Measurements from ENCODE around the gene COX4I2.
"Not testable (repeated sequence)": the region's sequence is repeated elsewhere in the genome, so short reads cannot be mapped to it uniquely, and the experiment has no call there.

Gene COX4I2

DNA sequence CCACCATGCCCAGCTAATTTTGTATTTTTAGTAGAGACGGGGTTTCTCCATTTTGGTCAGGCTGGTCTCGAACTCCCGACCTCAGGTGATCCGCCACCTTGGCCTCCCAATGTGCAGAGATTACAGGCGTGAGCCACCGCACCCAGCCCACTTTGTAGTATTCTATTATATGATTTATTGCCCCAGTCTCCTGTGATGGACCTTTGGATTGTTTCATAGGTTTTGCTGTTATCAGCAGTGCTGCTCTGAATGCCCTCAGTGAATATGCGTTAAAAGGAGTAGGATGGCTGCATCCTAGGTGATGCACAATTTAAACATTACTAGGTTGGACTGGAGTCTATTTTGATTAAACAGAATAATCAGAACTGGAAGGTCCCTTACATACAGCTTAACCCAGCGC, 22.3 kb upstream of the COX4I2 start:
- TF ChIP-seq ZFX (IDR thresholded peaks at IDR 0.05; ENCODE audit: borderline replicate concordance), result no peak
- no peak overlapping the region for H3K27ac ChIP-seq

DNA sequence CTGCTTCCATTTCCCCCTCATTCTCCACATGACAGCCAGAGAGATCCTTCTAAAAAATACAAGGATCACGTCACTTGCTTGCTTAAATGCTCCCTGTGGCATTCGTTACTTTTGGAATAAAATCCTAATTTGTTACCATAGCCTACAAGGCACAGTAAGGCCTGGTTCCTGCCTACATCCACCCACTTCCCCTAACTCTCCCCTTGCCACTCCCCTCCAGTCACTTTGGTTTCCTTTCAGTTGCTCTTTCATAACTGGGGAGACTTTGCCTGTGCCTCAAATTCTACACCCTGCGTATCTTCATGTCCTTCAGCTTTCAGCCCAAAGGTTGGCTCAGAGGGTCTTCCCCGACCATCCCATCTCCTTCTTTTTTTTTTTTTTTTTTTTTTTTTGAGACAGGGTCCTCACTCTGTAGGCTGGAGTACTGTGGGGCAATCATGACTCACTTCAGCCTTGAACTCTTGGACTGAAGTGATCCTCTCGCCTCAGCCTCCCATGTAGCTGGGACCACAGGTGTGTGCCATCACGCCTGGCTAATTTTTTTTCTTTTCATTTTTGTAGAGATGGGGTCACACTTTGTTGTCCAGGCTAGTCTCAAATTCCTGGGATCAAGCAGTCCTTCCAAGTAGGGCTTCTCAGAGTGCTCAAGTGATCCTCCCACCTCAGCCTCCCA, 20.1 kb upstream of the COX4I2 start:
- H3K27ac ChIP-seq, result no peak overlapping the region
- no peak for TF ChIP-seq ZFX (IDR thresholded peaks at IDR 0.05; ENCODE audit: borderline replicate concordance)
- TF ChIP-seq, protein P1, sequence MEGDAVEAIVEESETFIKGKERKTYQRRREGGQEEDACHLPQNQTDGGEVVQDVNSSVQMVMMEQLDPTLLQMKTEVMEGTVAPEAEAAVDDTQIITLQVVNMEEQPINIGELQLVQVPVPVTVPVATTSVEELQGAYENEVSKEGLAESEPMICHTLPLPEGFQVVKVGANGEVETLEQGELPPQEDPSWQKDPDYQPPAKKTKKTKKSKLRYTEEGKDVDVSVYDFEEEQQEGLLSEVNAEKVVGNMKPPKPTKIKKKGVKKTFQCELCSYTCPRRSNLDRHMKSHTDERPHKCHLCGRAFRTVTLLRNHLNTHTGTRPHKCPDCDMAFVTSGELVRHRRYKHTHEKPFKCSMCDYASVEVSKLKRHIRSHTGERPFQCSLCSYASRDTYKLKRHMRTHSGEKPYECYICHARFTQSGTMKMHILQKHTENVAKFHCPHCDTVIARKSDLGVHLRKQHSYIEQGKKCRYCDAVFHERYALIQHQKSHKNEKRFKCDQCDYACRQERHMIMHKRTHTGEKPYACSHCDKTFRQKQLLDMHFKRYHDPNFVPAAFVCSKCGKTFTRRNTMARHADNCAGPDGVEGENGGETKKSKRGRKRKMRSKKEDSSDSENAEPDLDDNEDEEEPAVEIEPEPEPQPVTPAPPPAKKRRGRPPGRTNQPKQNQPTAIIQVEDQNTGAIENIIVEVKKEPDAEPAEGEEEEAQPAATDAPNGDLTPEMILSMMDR (IDR thresholded peaks at IDR 0.05), result no peak

DNA sequence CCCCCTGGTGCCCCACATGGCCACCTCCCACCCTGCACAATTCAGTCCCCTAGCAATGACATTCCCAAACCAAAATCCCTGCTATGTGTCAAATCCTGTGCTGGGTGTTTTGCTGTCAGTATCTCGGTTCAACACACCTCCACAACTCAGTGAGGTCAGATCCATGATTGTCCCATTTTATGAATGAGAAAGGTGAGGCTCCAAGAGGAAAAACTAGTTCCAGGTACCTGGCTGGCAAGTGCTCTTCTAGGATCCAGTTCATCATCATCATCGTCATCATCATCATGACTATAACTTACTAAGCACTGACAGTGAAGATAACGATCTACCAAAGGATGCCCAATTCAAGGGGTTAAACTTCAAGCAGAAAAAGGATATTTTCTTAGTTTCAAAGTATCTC, 17.5 kb upstream of the COX4I2 start:
- no peak for TF ChIP-seq ZFX (IDR thresholded peaks at IDR 0.05; ENCODE audit: borderline replicate concordance)
- TF ChIP-seq, protein P1 (IDR thresholded peaks at IDR 0.05), result no peak

GRCh38 chr20:31623123-31623505, 14.6 kb upstream of the COX4I2 start:
- not testable (repeated sequence) for H3K27ac ChIP-seq

More for the DNA sequence above, 17.5 kb upstream of the COX4I2 start:
- no peak overlapping the region for H3K27ac ChIP-seq

DNA sequence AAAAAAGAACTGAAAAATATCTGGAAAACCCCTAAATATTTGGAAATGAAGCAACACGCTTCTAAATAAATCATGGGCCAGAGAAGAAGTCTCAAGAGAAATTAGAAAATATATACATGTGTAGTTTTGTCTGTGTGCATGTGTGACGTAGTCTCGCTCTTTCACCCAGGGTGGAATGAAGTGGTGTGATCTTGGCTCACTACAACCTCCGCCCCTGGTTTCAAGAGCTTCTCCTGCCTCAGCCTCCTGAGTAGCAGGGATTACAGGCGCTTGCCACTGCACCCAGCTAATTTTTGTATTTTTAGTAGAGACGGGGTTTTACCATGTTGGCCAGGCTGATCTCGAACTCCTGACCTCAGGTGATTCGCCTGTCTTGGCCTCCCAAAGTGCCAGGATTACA, 11.2 kb upstream of the COX4I2 start:
- not testable (repeated sequence) for H3K27ac ChIP-seq

GRCh38 chr20:31628057-31628456, 9.7 kb upstream of the COX4I2 start:
- not testable (repeated sequence) for H3K27ac ChIP-seq

GRCh38 chr20:31630187-31630790, 7.4 kb upstream of the COX4I2 start:
- H3K27ac ChIP-seq, result no peak overlapping the region
- no peak for TF ChIP-seq ZFX (IDR thresholded peaks at IDR 0.05; ENCODE audit: borderline replicate concordance)
- TF ChIP-seq, protein P1 (IDR thresholded peaks at IDR 0.05), result no peak

- H3K27ac ChIP-seq, result no peak overlapping the region
- no peak for TF ChIP-seq ZFX (IDR thresholded peaks at IDR 0.05; ENCODE audit: borderline replicate concordance)
- TF ChIP-seq, protein P1 (IDR thresholded peaks at IDR 0.05), result no peak
Measured at GRCh38 chr20:31632548-31633338, 5.0 kb upstream of the COX4I2 start.

GRCh38 chr20:31633339-31633914, 4.3 kb upstream of the COX4I2 start:
- TF ChIP-seq, protein P1 (IDR thresholded peaks at IDR 0.05), result no peak
- no peak for TF ChIP-seq ZFX (IDR thresholded peaks at IDR 0.05; ENCODE audit: borderline replicate concordance)
- H3K27ac ChIP-seq, result no peak overlapping the region
